GM12878 (cell line): Measurements from ENCODE around the gene ALG12. TPM values are rescaled to one million over a fixed set of nuclear protein-coding genes. Genes with fewer than 3 reads are reported as not detected.

Source experiments
- ATAC-seq: fragments of 200-7000 bp; cut with Tn5 transposase; 3 replicates; pipeline ENCODE4 v1.9.1; 2020; ENCODE audit warnings: mild to moderate bottlenecking, moderate library complexity
- BruUV-seq: library from RNA; stranded (reverse); fragments of 400-500 nt; replicated peaks from 2 replicates; lab custom pipeline; 2021; lab: Mats Ljungman, UMichigan
- CTCF ChIA-PET: fragments of 300-600 bp; sonication (Branson Sonifier 250); formaldehyde crosslinking; extraction: SDS; loops from one replicate; lab custom pipeline; 2021; ENCODE audit warnings: inconsistent platforms; lab: Yijun Ruan, JAX
- POLR2A ChIA-PET: fragments of 350-600 bp; formaldehyde crosslinking; extraction: SDS; loops from one replicate; lab custom pipeline; 2021; ENCODE audit warnings: inconsistent platforms; lab: Charles Lee
- RAD21 ChIA-PET: fragments of 300-600 bp; sonication (Branson Sonifier 250); formaldehyde crosslinking; loops from one replicate; lab custom pipeline; 2023; ENCODE audit warnings: antibody characterized with exemption; ENCODE audit not compliant: unreplicated experiment; lab: Charles Lee
- SMC1A ChIA-PET: fragments of 300-600 bp; sonication (Branson Sonifier 250); formaldehyde crosslinking; loops from one replicate; lab custom pipeline; 2023; ENCODE audit not compliant: unreplicated experiment, uncharacterized antibody; lab: Charles Lee
- DNase-seq: peaks from one replicate; pipeline ENCODE4 v3.0.0-alpha.2; 2011; ENCODE audit warnings: low read depth, low spot score
- FAIRE-seq: peaks from 3 replicates; lab custom pipeline; 2011; peaks lifted over from hg19 to GRCh38; lab: Jason Lieb, UNC
- H2AFZ ChIP-seq: 2 replicates; pipeline ENCODE4 v1.6.0; 2011; ENCODE audit warnings: low read depth, low read length, control low read depth; ENCODE audit not compliant: control insufficient read depth
- H3K27ac ChIP-seq: 2 replicates; pipeline ENCODE4 v1.5.1; 2011; ENCODE audit warnings: control low read depth; ENCODE audit not compliant: control insufficient read depth, insufficient read depth
- H3K27me3 ChIP-seq, 2 experiments: replicated peaks in 1 of 2; 2 replicates each; pipeline versions ENCODE4 v1.6.0 to v1.6.1; 2011; ENCODE audit warnings: low read length in 1 of 2; ENCODE audit not compliant: control insufficient read depth in 2 of 2, insufficient read depth in 2 of 2
- H3K36me3 ChIP-seq, 2 experiments: 2 replicates each; pipeline ENCODE4 v1.5.1; 2011; ENCODE audit warnings: low read length in 1 of 2; ENCODE audit not compliant: control insufficient read depth in 2 of 2, insufficient read depth in 2 of 2
- H3K4me1 ChIP-seq: 2 replicates; pipeline ENCODE4 v1.6.1; 2011; ENCODE audit warnings: mild to moderate bottlenecking, low read length, moderate library complexity, mixed read lengths; ENCODE audit not compliant: control insufficient read depth, insufficient read depth
- H3K4me2 ChIP-seq: 2 replicates; pipeline ENCODE4 v1.6.0; 2011; ENCODE audit warnings: control low read depth; ENCODE audit not compliant: control insufficient read depth, insufficient read depth
- H3K4me3 ChIP-seq: fragments of 200-600 bp; sonication (generic); 2 replicates; pipeline ENCODE4 v1.5.1; 2016
- H3K79me2 ChIP-seq: 2 replicates; pipeline ENCODE4 v1.6.0; 2011; ENCODE audit warnings: low read length; ENCODE audit not compliant: control insufficient read depth, insufficient read depth
- H3K9ac ChIP-seq: 2 replicates; pipeline ENCODE4 v1.8.0; 2011; ENCODE audit warnings: low read length, control low read depth, mixed read lengths; ENCODE audit not compliant: control insufficient read depth, insufficient read depth
- H3K9me3 ChIP-seq: replicated peaks from 3 replicates; pipeline ENCODE4 v1.5.1; 2011; ENCODE audit warnings: mild to moderate bottlenecking, low read length; ENCODE audit not compliant: control insufficient read depth, insufficient read depth
- H4K20me1 ChIP-seq: 2 replicates; pipeline ENCODE4 v1.6.0; 2011; ENCODE audit not compliant: control insufficient read depth, insufficient read depth
- BACH1 ChIP-seq: fragments of 450-650 bp; IDR thresholded peaks from 2 replicates; pipeline ENCODE4 v1.6.1; 2017; ENCODE audit warnings: mild to moderate bottlenecking, borderline replicate concordance
- CUX1 ChIP-seq: IDR thresholded peaks from 2 replicates; pipeline ENCODE4 v1.6.1; 2012; ENCODE audit warnings: improper control_type of control experiment, low read depth, low read length; ENCODE audit not compliant: insufficient replicate concordance
- KDM1A ChIP-seq: fragments of 200-600 bp; sonication (generic); IDR thresholded peaks from 2 replicates; pipeline ENCODE4 v1.6.1; 2016; ENCODE audit warnings: borderline replicate concordance
- LARP7 ChIP-seq: fragments of 450-650 bp; IDR thresholded peaks from 2 replicates; pipeline ENCODE4 v1.6.1; 2017; ENCODE audit warnings: mild to moderate bottlenecking
- MTA2 ChIP-seq: fragments of 450-650 bp; IDR thresholded peaks from 2 replicates; pipeline ENCODE4 v1.6.1; 2016; ENCODE audit warnings: low read depth, mild to moderate bottlenecking, moderate library complexity
- NFXL1 ChIP-seq: fragments of 450-650 bp; IDR thresholded peaks from 2 replicates; pipeline ENCODE4 v1.6.1; 2017; ENCODE audit warnings: antibody characterized with exemption, mild to moderate bottlenecking, borderline replicate concordance
- NFYA ChIP-seq: IDR thresholded peaks from 2 replicates; pipeline ENCODE4 v1.6.1; 2011; ENCODE audit warnings: low read depth, mild to moderate bottlenecking, low read length, improper control_type of control experiment, borderline replicate concordance
- NFYB ChIP-seq: IDR thresholded peaks from 2 replicates; pipeline ENCODE4 v1.6.1; 2011; ENCODE audit warnings: low read depth, mild to moderate bottlenecking, low read length, improper control_type of control experiment, moderate library complexity; ENCODE audit not compliant: insufficient read depth
- PAX8 ChIP-seq: fragments of 450-650 bp; IDR thresholded peaks from 2 replicates; pipeline ENCODE4 v1.6.1; 2017; ENCODE audit warnings: mild to moderate bottlenecking, moderate library complexity
- RELB ChIP-seq: fragments of 450-650 bp; IDR thresholded peaks from 2 replicates; pipeline ENCODE4 v1.6.1; 2017; ENCODE audit warnings: low read depth, mild to moderate bottlenecking, moderate library complexity
- TCF3 ChIP-seq: IDR thresholded peaks from 2 replicates; pipeline ENCODE4 v1.6.1; 2012; ENCODE audit warnings: low read depth, mild to moderate bottlenecking, low read length, borderline replicate concordance; ENCODE audit not compliant: insufficient read depth
- ZNF592 ChIP-seq: fragments of 450-650 bp; IDR thresholded peaks from 2 replicates; pipeline ENCODE4 v1.6.1; 2017; ENCODE audit warnings: mild to moderate bottlenecking, moderate library complexity
- ZZZ3 ChIP-seq: IDR thresholded peaks from 2 replicates; pipeline ENCODE4 v1.6.1; 2011; ENCODE audit warnings: low read depth; ENCODE audit not compliant: control insufficient read depth, insufficient read length
- WGBS: methylation state at CpG from one replicate; pipeline ENCODE4 v1.1.6; 2016; ENCODE audit warnings: low lambda C conversion rate; ENCODE audit not compliant: insufficient replicate concordance, insufficient coverage; ENCODE audit errors: missing lambda C conversion rate; 5-methylcytosine and 5-hydroxymethylcytosine counted together
- in situ Hi-C: fragments of 300-500 bp; cut with MboI; formaldehyde crosslinking; loops from 9 replicates; pipeline ENCODE4 v1.14.3; 2018; ENCODE audit warnings: mixed read lengths
- intact Hi-C: fragments of 100-400 bp; cut with micrococcal nuclease; formaldehyde crosslinking; loops from one replicate; pipeline ENCODE4 v1.14.2; 2022; ENCODE audit not compliant: unreplicated experiment
- polyA plus RNA-seq, 11 experiments: library from polyadenylated mRNA; depleted of rRNA in 4 of 11; unstranded in 6 of 11; stranded (reverse) in 5 of 11; fragments of >200 nt; fragmentation: Nextera tagmentation in 4 of 11; fragmentation: Illumina TruSeq in 1 of 11; extraction: Ambion mirVana in 4 of 11; extraction: Trizol in 1 of 11; gene quantifications; 1 replicate in 1 of 11; 2 replicates in 10 of 11; pipeline versions ENCODE4 v1.2.1 to v1.2.3, GENCODE V29; 2011 to 2016; ENCODE audit warnings: inconsistent platforms in 2 of 11, missing spikeins in 2 of 11, low read depth in 1 of 11
- total RNA-seq, 4 experiments: library from RNA; depleted of rRNA in 3 of 4; stranded (reverse); fragments of >200 nt in 3 of 4; fragmentation: Illumina TruSeq in 1 of 4; extraction: Trizol in 1 of 4; gene quantifications; 2 replicates each; pipeline versions ENCODE4 v1.2.1 to v1.2.3, GENCODE V29; 2013 to 2021

ALG12 gene
- total and polyA plus RNA-seq, 10 of the 15 experiments (the other 5 are each of a cell fraction or from before 2014, with no cell fraction given) = 0.22 to 23.4 (median 6.6) TPM

GRCh38 chr22:49958366-49958921 lies 40.2 kb upstream of the ALG12 start:
- H2AFZ ChIP-seq = no peak overlapping the region
- peaks cover 5 to 8% of the 10 kb centered on the region in 2 experiments for H3K36me3 ChIP-seq
- BruUV-seq = no TSS peak
- SMC1A ChIA-PET = no interaction called here
- H4K20me1 ChIP-seq = no peaks in the 10 kb centered on the region; the same call in 1 of the 2 replicates
- H3K9ac ChIP-seq = no peak overlapping the region
- peaks cover 16% of the 10 kb centered on the region for H3K4me1 ChIP-seq
- CTCF ChIA-PET = interaction anchor here (1.0 kb wide), 1 partner anchor 28 kb away, joined by 4 read pairs; no protein-coding TSS in a partner anchor
- H3K4me2 ChIP-seq = no peak overlapping the region
- DNase-seq (no peak), FAIRE-seq (no peak), ATAC-seq (no peak)
- intact Hi-C loops (no loop called here), in situ Hi-C loops (no loop called here)
- H3K27me3 ChIP-seq = no peaks in the 10 kb centered on the region
- no peak overlapping the region for H3K4me3 ChIP-seq
- no peaks in the 10 kb centered on the region for H3K9me3 ChIP-seq
- POLR2A ChIA-PET = no interaction called here
- H3K27ac ChIP-seq = no peak overlapping the region
- RAD21 ChIA-PET = interaction anchor here (1.3 kb wide), 1 partner anchor 23 kb away, joined by 6 read pairs; no protein-coding TSS in a partner anchor
- WGBS = 80% methylated on average over 16 of the region's 16 CpGs
- peaks cover 32% of the 10 kb centered on the region for H3K79me2 ChIP-seq
- no peak for TF ChIP-seq KDM1A
- no peak for TF ChIP-seq MTA2
- TF ChIP-seq CUX1 = no peak
- no peak for TF ChIP-seq ZNF592
- no peak for TF ChIP-seq NFXL1
- no peak for TF ChIP-seq NFYB
- no peak for TF ChIP-seq PAX8
- no peak for TF ChIP-seq RELB
- no peak for TF ChIP-seq NFYA
- no peak for TF ChIP-seq ZZZ3
- TF ChIP-seq BACH1 = no peak
- TF ChIP-seq TCF3 = no peak
- no peak for TF ChIP-seq LARP7
